Medulla oblongata (tissue), 1 donor: ENCODE measurements around the gene RIMBP3B.
"Not testable (repeated sequence)": the region's sequence is repeated elsewhere in the genome, so short reads cannot be mapped to it uniquely, and the experiment has no call there.

Source experiments
- DNase-seq: peaks from one replicate; pipeline ENCODE4 v3.0.0-alpha.2; 2015; ENCODE audit errors: extremely low spot score

Gene RIMBP3B

GRCh38 chr22:21383701-21384467 lies at the start of gene RIMBP3B:
Gene RIMBP3B, plus strand, starts transcription at chr22:21383751. Its CDS starts 108 bp downstream, at chr22:21383859.
- not testable (repeated sequence) for DNase-seq

DNA sequence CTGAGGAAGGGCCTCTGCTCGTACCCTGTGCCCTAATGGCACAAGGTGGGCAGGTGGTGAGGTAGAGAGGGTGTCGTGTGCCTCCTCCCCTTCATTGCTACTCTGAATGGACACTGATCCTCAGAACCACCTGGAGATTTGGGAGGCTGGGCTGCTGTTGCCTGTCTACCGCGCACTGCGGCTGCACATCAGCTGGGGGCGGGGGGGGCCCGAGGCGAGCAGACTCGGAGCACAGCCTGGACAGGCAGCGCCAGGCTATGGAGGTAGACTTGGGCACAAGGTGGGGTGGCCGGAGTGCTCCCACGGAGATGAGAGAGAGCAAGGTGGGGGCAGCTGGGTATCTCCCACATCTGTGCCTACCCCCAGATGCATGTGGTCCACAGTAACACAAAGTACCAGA lies 26.0 kb upstream of the RIMBP3B start:
- not testable (repeated sequence) for DNase-seq

DNA sequence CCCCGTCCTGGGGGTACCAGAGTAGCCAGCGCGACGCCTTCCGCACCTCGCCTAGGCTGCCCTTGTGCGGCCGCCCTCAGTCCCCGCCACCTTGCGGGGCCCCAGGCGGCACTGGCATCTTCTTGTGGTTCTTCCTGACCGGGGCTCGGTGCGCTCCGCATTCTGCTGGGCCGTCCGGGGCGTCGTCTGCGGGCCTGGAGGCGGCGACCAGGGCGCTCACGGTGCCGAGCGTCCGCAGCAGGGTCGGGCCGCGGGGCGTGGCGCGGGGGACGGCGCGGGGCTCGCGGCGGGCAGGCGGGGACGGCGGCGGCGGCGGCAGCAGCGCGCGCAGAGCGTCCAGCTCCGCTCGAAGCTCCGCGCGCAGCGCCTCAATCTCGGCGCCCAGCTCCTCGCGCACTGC lies 23.0 kb upstream of the RIMBP3B start:
- DNase-seq, result not testable (repeated sequence)

DNA sequence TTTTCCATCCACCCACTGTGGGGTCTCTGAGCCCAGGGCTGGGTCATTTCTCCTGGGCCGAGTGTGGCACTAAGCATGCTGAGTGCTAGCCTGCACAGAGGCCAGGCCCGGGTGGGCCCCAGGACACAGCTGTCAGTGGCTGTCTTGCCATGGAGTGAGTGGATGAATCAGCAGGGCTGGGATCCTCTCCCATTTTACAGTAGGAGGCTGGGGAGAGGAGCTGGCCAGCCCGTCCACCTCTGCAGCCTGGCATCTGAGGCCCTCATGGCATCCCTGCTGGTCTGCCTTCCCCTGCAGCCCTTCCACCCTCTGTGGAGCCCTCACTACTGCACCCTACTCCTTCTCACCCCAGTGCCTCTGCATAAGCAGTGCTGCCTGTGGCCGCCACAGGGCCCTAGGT lies 21.1 kb upstream of the RIMBP3B start:
- not testable (repeated sequence) for DNase-seq

DNA sequence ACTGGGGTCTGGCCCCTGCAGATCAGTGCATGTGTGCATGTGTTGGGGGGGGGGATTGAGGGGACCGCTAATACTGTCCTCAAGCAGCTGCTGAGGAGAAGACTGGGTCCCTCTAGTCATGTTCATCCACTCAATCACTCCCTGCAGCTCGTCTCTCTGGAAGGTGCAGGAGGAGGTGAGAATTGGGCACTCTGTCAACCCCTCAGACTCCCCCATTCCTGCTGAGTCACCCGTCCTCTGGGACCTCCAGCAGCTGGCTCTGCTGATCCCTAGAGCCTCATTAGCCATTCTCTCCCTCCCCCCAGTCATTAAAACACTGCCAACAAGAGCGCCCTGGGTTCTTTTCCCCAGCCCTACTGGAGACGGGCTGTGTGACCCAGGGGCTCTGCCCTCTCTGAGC lies 20.5 kb upstream of the RIMBP3B start:
- DNase-seq, result not testable (repeated sequence)

GRCh38 chr22:21363803-21364202 lies 19.7 kb upstream of the RIMBP3B start:
- DNase-seq, result not testable (repeated sequence)

- DNase-seq, result not testable (repeated sequence)
Measured at GRCh38 chr22:21364362-21364761, 19.2 kb upstream of the RIMBP3B start.

DNA sequence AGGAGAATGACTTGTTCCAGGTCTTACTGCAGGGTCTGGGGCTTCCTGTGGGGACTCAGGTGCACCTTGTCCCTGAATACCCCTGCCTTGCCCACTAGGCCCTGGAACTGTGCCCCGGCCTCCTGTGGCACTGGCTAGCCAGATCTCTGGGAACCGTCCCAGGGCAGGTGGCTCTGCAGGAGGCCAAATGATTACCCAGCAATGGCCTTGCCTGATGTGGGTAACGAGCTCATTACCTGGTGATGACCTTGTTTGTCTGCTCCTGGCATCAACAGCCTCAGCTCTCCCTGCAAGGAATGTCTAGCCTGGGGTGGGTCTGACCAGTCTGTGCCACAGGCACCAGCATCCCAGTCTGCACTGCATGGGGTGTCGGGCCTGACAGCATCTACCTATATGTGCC lies 18.2 kb upstream of the RIMBP3B start:
- not testable (repeated sequence) for DNase-seq

- not testable (repeated sequence) for DNase-seq
Measured at GRCh38 chr22:21368603-21369310, 14.8 kb upstream of the RIMBP3B start.

- DNase-seq, result not testable (repeated sequence)
Measured at GRCh38 chr22:21375880-21376279, 7.7 kb upstream of the RIMBP3B start.

- DNase-seq, result not testable (repeated sequence)
Measured at GRCh38 chr22:21384468-21385357, 1.2 kb downstream of the RIMBP3B start.

DNA sequence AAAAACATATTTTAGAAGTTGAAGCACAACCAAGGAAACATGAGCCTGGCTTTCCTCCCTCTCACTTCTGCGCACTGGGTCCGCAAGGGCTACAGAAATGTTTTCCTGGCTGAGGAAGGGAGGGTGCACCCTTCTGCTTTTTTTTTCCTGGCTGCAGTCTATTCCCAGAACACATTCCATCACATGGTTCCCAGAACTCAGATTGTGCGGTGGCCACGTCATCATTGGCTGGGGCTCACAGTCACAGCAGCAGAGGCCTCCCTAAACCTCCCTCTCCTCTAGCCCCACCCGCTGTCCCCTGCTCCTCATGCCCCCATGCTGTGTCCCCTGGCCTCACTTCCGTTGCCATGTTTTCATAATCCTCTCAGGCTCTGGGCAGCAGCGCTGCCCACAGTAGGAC lies 5.9 kb downstream of the RIMBP3B start:
- not testable (repeated sequence) for DNase-seq

- not testable (repeated sequence) for DNase-seq
Measured at GRCh38 chr22:21390013-21390412, 6.5 kb downstream of the RIMBP3B start.

- DNase-seq, result not testable (repeated sequence)
Measured at GRCh38 chr22:21394613-21395012, 11.1 kb downstream of the RIMBP3B start.

DNA sequence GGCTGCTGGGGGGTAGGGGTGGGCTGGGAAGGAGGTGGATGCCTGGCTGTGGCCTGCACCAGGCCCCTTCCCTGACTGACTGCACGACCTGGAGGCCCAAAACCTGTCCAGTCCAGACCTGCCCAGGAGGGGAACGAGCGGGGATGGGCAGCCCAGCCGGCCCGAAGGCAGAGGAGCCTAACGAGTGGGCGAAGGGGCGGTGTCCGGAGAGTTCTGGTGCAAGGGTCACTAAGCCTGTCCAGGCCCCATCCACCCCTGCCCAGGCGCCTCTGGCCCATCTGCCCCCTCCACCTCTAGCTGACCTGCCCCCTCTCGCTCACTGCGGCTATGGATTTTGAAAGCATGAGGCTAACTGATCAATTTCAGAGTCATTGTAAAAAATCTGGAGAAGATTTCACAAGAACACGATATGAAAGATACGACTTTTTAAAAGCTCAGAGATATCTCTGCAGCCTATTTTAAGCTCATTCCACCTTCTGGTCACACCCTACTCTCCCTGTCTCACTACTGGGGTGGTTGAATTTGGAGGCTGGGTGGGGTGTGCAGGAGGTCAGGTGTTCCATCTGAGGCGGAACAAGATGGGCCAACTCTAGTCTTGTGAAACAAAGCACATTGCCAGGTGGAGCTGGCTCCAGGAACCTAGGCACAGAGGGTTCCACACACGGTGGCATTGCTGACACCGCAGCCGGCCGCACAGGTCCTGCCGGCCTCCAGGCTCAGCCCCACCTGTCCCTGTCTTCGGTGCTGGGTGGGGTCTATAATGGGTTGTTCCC lies 17.8 kb downstream of the RIMBP3B start:
- not testable (repeated sequence) for DNase-seq

DNA sequence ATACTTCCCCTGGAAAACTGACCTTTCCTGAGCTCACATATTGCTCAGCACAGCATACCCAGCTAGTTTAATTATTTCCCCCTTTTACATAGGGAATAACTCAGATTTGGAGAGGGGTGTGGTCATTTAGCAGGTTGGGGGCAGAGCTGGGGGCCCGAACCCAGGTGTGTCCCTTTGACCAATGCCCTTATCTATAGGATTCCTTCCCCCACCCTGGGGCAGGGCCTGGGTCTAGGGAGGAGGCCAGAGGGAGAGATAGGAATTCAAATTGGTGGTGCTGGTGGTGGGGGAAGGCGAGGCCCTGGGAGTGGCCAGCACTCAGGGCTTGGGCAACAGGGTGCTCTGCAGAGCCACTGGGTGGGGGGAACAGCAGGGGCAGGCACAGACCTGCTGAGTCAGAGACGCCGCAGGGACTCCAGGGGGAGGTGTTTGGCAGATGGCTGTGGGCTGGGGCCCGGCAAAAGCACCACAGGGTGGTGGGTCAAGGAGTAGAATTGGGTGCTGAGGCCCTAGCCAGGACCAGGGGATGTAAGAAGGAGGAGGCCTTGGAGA lies 19.3 kb downstream of the RIMBP3B start:
- DNase-seq, result not testable (repeated sequence)

DNA sequence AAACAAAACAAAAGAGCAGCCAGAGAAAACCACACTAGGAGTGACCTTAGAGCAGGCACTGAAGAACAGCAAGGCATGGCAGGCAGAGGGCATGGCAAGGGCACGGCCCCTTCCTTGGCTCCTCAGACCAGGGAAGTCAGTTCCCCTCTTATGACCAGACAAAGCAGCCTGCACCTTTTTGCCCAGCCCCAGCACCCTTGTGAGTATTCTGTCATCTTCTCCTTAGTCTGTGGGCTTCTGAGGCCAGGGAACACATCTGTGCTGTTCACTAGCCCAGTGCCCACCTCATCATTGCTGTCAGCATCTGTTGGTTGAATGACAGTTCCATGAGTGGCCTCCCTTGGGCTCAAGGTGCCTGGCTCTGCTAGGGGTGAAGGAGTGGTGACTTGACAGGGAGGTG lies 23.6 kb downstream of the RIMBP3B start:
- not testable (repeated sequence) for DNase-seq

DNA sequence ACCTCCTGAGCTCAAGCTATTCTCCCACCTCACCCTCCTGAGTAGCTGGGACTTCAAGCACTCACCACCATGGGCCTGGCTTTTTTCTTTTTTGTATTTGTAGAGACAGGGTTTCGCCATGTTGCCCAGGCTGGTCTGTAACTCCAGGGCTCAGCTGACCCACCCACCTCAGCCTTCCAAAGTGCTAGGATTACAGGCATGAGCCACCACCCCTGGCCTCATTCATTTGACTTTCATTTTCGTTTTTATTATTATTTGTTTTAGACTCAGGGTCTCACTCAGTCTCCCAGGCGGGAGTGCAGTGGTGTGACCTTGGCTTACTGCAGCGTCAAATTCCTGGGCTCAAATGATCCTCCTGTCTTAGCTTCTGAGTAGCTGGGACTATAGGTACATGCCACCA lies 24.2 kb downstream of the RIMBP3B start:
- not testable (repeated sequence) for DNase-seq

GRCh38 chr22:21416375-21416774 lies 32.8 kb downstream of the RIMBP3B start:
- not testable (repeated sequence) for DNase-seq

GRCh38 chr22:21417227-21417746 lies 33.7 kb downstream of the RIMBP3B start, which contains the start of gene HIC2:
Gene HIC2, plus strand, starts transcription at chr22:21417371. Its CDS starts 25,461 bp downstream, at chr22:21442832.
- not testable (repeated sequence) for DNase-seq
